IMR-90 (cell line): ENCODE results near the gene WWP2. TPM values are rescaled to one million over a fixed set of nuclear protein-coding genes. Genes with fewer than 3 reads are reported as not detected.

ENCODE experiments used
- ATAC-seq: fragments of 200-7000 bp; cut with Tn5 transposase; 2 replicates; pipeline ENCODE4 v1.9.1; 2020; ENCODE audit warnings: low read depth, mild to moderate bottlenecking, moderate library complexity
- BruUV-seq: library from RNA; stranded (reverse); fragments of 400-500 nt; replicated peaks from 2 replicates; lab custom pipeline; 2021; lab: Mats Ljungman, UMichigan
- CTCF ChIA-PET: fragments of 300-600 bp; formaldehyde crosslinking; extraction: SDS; loops from one replicate; lab custom pipeline; 2021; ENCODE audit warnings: antibody characterized with exemption; lab: Yijun Ruan, JAX
- POLR2A ChIA-PET: fragments of 300-600 bp; sonication (Branson Sonifier 250); formaldehyde crosslinking; loops from one replicate; lab custom pipeline; 2022; ENCODE audit warnings: antibody characterized with exemption; ENCODE audit not compliant: unreplicated experiment; lab: Charles Lee
- DNase-seq: peaks from one replicate; pipeline ENCODE4 v3.0.0; 2013
- H2AFZ ChIP-seq: replicated peaks from 2 replicates; pipeline ENCODE3; 2013; ENCODE audit warnings: low read length, mild to moderate bottlenecking; ENCODE audit not compliant: poor library complexity
- H2AK5ac ChIP-seq: 2 replicates; pipeline ENCODE4 v1.6.1; 2013; ENCODE audit warnings: low read depth, low read length, inconsistent platforms
- H2AK9ac ChIP-seq: replicated peaks from 2 replicates; pipeline ENCODE3; 2013; ENCODE audit warnings: mild to moderate bottlenecking, low read depth, low read length, moderate library complexity; ENCODE audit not compliant: poor library complexity
- H2BK120ac ChIP-seq: 2 replicates; pipeline ENCODE4 v1.6.1; 2013; ENCODE audit warnings: low read depth, low read length, inconsistent platforms
- H2BK15ac ChIP-seq: 3 replicates; pipeline ENCODE4 v1.6.1; 2013; ENCODE audit warnings: low read depth, low read length, inconsistent platforms
- H2BK20ac ChIP-seq: 2 replicates; pipeline ENCODE4 v1.6.1; 2013; ENCODE audit warnings: low read depth, mild to moderate bottlenecking, inconsistent platforms, low read length, moderate library complexity
- H2BK5ac ChIP-seq: 2 replicates; pipeline ENCODE4 v1.6.1; 2013; ENCODE audit warnings: mild to moderate bottlenecking, low read depth, low read length, inconsistent platforms; ENCODE audit not compliant: poor library complexity, severe bottlenecking
- H3K14ac ChIP-seq: replicated peaks from 2 replicates; pipeline ENCODE4 v1.6.1; 2013; ENCODE audit warnings: low read depth, low read length, inconsistent platforms
- H3K18ac ChIP-seq: 2 replicates; pipeline ENCODE4 v1.6.1; 2013; ENCODE audit warnings: low read depth, low read length, control low read depth
- H3K23ac ChIP-seq: 2 replicates; pipeline ENCODE4 v1.6.1; 2013; ENCODE audit warnings: low read depth, low read length, inconsistent platforms
- H3K27ac ChIP-seq: 2 replicates; pipeline ENCODE4 v1.5.1; 2013; ENCODE audit warnings: mild to moderate bottlenecking, control low read depth, low read length; ENCODE audit not compliant: insufficient read depth
- H3K27me3 ChIP-seq: 2 replicates; pipeline ENCODE4 v1.6.1; 2013; ENCODE audit warnings: low read length; ENCODE audit not compliant: control insufficient read depth, insufficient read depth
- H3K36me3 ChIP-seq: 2 replicates; pipeline ENCODE4 v1.6.1; 2013; ENCODE audit warnings: low read length, mixed read lengths; ENCODE audit not compliant: control insufficient read depth, insufficient read depth
- H3K4ac ChIP-seq: 2 replicates; pipeline ENCODE4 v1.6.1; 2013; ENCODE audit warnings: low read depth, low read length, inconsistent platforms
- H3K4me1 ChIP-seq: 2 replicates; pipeline ENCODE4 v1.6.1; 2013; ENCODE audit warnings: low read length, mixed read lengths; ENCODE audit not compliant: control insufficient read depth, insufficient read depth
- H3K4me2 ChIP-seq: 2 replicates; pipeline ENCODE4 v1.6.1; 2013; ENCODE audit warnings: low read depth, mild to moderate bottlenecking, control low read depth, low read length, moderate library complexity
- H3K4me3 ChIP-seq: 2 replicates; pipeline ENCODE4 v1.5.1; 2013; ENCODE audit warnings: low read depth, mild to moderate bottlenecking, control low read depth, low read length, moderate library complexity; ENCODE audit not compliant: insufficient read depth
- H3K56ac ChIP-seq: 2 replicates; pipeline ENCODE4 v1.6.1; 2013; ENCODE audit warnings: low read length, inconsistent platforms; ENCODE audit not compliant: insufficient read depth; ENCODE audit errors: extremely low read depth
- H3K79me1 ChIP-seq, 2 experiments: 2 replicates each; pipeline ENCODE4 v1.6.1; 2013; ENCODE audit warnings: low read length in 2 of 2, inconsistent platforms in 1 of 2, low read depth in 1 of 2
- H3K9ac ChIP-seq: 2 replicates; pipeline ENCODE4 v1.6.1; 2013; ENCODE audit warnings: low read depth, low read length, control low read depth
- H3K9me1 ChIP-seq: 2 replicates; pipeline ENCODE4 v1.6.1; 2013; ENCODE audit warnings: low read length, inconsistent platforms; ENCODE audit not compliant: insufficient read depth
- H3K9me3 ChIP-seq: 2 replicates; pipeline ENCODE4 v1.6.1; 2013; ENCODE audit warnings: low read length; ENCODE audit not compliant: control insufficient read depth, insufficient read depth
- H4K20me1 ChIP-seq: 2 replicates; pipeline ENCODE4 v1.6.1; 2013; ENCODE audit warnings: low read length, inconsistent platforms; ENCODE audit not compliant: insufficient read depth
- H4K5ac ChIP-seq: 2 replicates; pipeline ENCODE4 v1.6.1; 2013; ENCODE audit warnings: mild to moderate bottlenecking, low read depth, low read length, control low read depth
- H4K8ac ChIP-seq, 2 experiments: 2 replicates each; pipeline ENCODE4 v1.6.1; 2013; ENCODE audit warnings: low read depth in 2 of 2, low read length in 2 of 2, control low read depth in 1 of 2, inconsistent platforms in 1 of 2
- H4K91ac ChIP-seq: 2 replicates; pipeline ENCODE4 v1.6.1; 2013; ENCODE audit warnings: low read depth, low read length, inconsistent platforms; ENCODE audit not compliant: insufficient read depth
- BHLHE40 ChIP-seq: fragments of 150-350 bp; IDR thresholded peaks from 2 replicates; pipeline ENCODE4 v1.6.1; 2016; ENCODE audit warnings: mild to moderate bottlenecking, low read depth, low read length
- CEBPB ChIP-seq: IDR thresholded peaks from 2 replicates; pipeline ENCODE4 v1.6.1; 2012; ENCODE audit warnings: low read depth, low read length, improper control_type of control experiment
- CHD1 ChIP-seq: IDR thresholded peaks from 2 replicates; pipeline ENCODE4 v1.6.1; 2012; ENCODE audit warnings: low read depth, low read length, improper control_type of control experiment
- ELK1 ChIP-seq: fragments of 150-350 bp; IDR thresholded peaks from 2 replicates; pipeline ENCODE4 v1.6.1; 2016; ENCODE audit warnings: low read depth, mild to moderate bottlenecking, low read length, moderate library complexity, borderline replicate concordance
- FOS ChIP-seq: fragments of 150-350 bp; IDR thresholded peaks from 2 replicates; pipeline ENCODE4 v1.6.1; 2016; ENCODE audit warnings: low read depth, low read length
- MAFK ChIP-seq: IDR thresholded peaks from 2 replicates; pipeline ENCODE4 v1.6.1; 2012; ENCODE audit warnings: low read depth, low read length, improper control_type of control experiment
- MAZ ChIP-seq: IDR thresholded peaks from 2 replicates; pipeline ENCODE4 v1.6.1; 2012; ENCODE audit warnings: low read depth, mild to moderate bottlenecking, low read length, improper control_type of control experiment, moderate library complexity, borderline replicate concordance
- MXI1 ChIP-seq: IDR thresholded peaks from 2 replicates; pipeline ENCODE4 v1.6.1; 2012; ENCODE audit warnings: low read depth, mild to moderate bottlenecking, low read length, moderate library complexity, borderline replicate concordance
- NFE2L2 ChIP-seq: fragments of 150-350 bp; IDR thresholded peaks from 2 replicates; pipeline ENCODE4 v1.6.1; 2016; ENCODE audit warnings: low read depth, mild to moderate bottlenecking, low read length
- POLR2A ChIP-seq: IDR thresholded peaks from 2 replicates; pipeline ENCODE4 v1.6.1; 2012; ENCODE audit warnings: mild to moderate bottlenecking, low read depth, low read length
- RAD21 ChIP-seq: IDR thresholded peaks from 2 replicates; pipeline ENCODE4 v1.6.1; 2012; ENCODE audit warnings: low read length, improper control_type of control experiment
- RCOR1 ChIP-seq: IDR thresholded peaks from 2 replicates; pipeline ENCODE4 v1.6.1; 2012; ENCODE audit warnings: mild to moderate bottlenecking, low read length, improper control_type of control experiment; ENCODE audit not compliant: insufficient replicate concordance
- RFX5 ChIP-seq: IDR thresholded peaks from 2 replicates; pipeline ENCODE4 v1.8.0; 2012; ENCODE audit warnings: low read depth, mild to moderate bottlenecking, low read length, moderate library complexity
- SMC3 ChIP-seq: fragments of 150-350 bp; IDR thresholded peaks from 2 replicates; pipeline ENCODE4 v1.6.1; 2016; ENCODE audit warnings: low read depth, mild to moderate bottlenecking, antibody characterized with exemption, low read length, moderate library complexity
- WGBS, 2 experiments: methylation state at CpG; one replicate each; pipeline versions ENCODE4 v1.1.5 to v1.1.7; 2013; ENCODE audit warnings: missing lambda C conversion rate in 2 of 2; ENCODE audit not compliant: insufficient read length in 1 of 2; ENCODE audit errors: extremely low coverage in 2 of 2; 5-methylcytosine and 5-hydroxymethylcytosine counted together
- dilution Hi-C: fragments of 300-500 bp; cut with HindIII; formaldehyde crosslinking; loops from one replicate; pipeline ENCODE4 v1.14.3; 2018; ENCODE audit warnings: low sequenced_read_pairs; ENCODE audit not compliant: unreplicated experiment
- in situ Hi-C: fragments of 300-500 bp; cut with MboI; formaldehyde crosslinking; loops from 3 replicates; pipeline ENCODE4 v1.14.3; 2019; ENCODE audit warnings: low sequenced_read_pairs, inconsistent platforms, mixed read lengths
- intact Hi-C: fragments of 100-400 bp; cut with micrococcal nuclease; formaldehyde crosslinking; loops from 2 replicates; pipeline ENCODE4 v1.10.0; 2022
- polyA plus RNA-seq, 3 experiments: library from polyadenylated mRNA; depleted of rRNA; stranded (reverse); fragments of >200 nt; gene quantifications; 2 replicates each; pipeline ENCODE4 v1.2.3, GENCODE V29; 2012; ENCODE audit warnings: low replicate concordance in 1 of 3
- total RNA-seq: library from RNA; depleted of rRNA; stranded (reverse); fragments of >200 nt; gene quantifications from 2 replicates; pipeline ENCODE4 v1.2.3, GENCODE V29; 2012
- TF ChIP-seq, protein P1 (sequence below): fragments of 150-350 bp; IDR thresholded peaks from 2 replicates; pipeline ENCODE4 v1.6.1; 2017; ENCODE audit warnings: mild to moderate bottlenecking, antibody characterized with exemption, low read length, low read depth
- TF ChIP-seq, protein P2 (sequence below): conservative IDR thresholded peaks from 2 replicates; pipeline ENCODE4 v1.5.1; 2012; ENCODE audit warnings: mild to moderate bottlenecking, low read depth, low read length, improper control_type of control experiment

WWP2 gene
- total and polyA plus RNA-seq, 2 of the 4 experiments (the other 2 are of a cell fraction): 12.7 to 13.7 TPM

DNA sequence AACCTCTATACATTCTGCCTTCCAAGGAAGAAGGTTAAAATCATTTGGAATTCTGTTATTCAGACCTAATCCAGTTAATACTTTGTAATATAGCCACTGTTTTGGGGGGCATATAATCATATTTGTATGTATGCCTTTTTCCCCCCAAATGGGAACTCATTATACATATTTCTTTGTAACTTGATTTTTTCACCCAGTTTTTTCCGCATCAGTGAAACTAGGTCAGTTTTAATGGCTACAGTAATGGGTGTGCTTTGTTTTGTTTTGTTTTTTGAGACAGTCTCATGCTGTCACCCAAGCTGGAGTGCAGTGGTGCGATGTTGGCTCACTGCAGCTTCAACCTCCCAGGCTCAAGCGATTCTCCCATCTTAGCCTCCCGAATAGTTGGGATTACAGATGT, 54.9 kb downstream of the WWP2 start:
- Histone ChIP-seq H2AK5ac (no peak overlapping the region), H3K27me3 (no peaks in the 10 kb centered on the region), H3K23ac (no peak overlapping the region), H3K9ac (no peak overlapping the region), H3K4ac (no peak overlapping the region), H2BK120ac (no peak overlapping the region), H4K20me1 (no peaks in the 10 kb centered on the region), H2AK9ac (no peak overlapping the region), H4K8ac (no peak overlapping the region), H3K9me1 (peaks cover 12% of the 10 kb centered on the region; the same call in 1 of the 2 replicates), H4K91ac (no peak overlapping the region), H3K36me3 (no peaks in the 10 kb centered on the region; the same call in 1 of the 2 replicates), H3K18ac (no peak overlapping the region), H2BK20ac (no peak overlapping the region), H3K4me3 (no peak overlapping the region), H3K9me3 (peaks cover 5% of the 10 kb centered on the region), H3K56ac (no peak overlapping the region), H2AFZ (no peak overlapping the region), H3K4me2 (no peak overlapping the region), H3K27ac (no peak overlapping the region), H3K14ac (no peak overlapping the region), H4K5ac (no peak overlapping the region), H3K4me1 (peaks cover 10% of the 10 kb centered on the region), H2BK15ac (no peak overlapping the region), H2BK5ac (no peak overlapping the region), H3K79me1 (peaks cover 0 to 4% of the 10 kb centered on the region in 2 experiments; a peak in 2 of 4 replicates)
- CTCF ChIA-PET: no interaction called here
- TF ChIP-seq RFX5 (no peak), CHD1 (no peak), CEBPB (no peak), MAFK (no peak), MAZ (no peak), MXI1 (no peak), FOS (no peak), SMC3 (no peak), BHLHE40 (no peak), RAD21 (no peak), NFE2L2 (no peak), POLR2A (no peak), ELK1 (no peak), RCOR1 (no peak)
- TF ChIP-seq, protein P1, sequence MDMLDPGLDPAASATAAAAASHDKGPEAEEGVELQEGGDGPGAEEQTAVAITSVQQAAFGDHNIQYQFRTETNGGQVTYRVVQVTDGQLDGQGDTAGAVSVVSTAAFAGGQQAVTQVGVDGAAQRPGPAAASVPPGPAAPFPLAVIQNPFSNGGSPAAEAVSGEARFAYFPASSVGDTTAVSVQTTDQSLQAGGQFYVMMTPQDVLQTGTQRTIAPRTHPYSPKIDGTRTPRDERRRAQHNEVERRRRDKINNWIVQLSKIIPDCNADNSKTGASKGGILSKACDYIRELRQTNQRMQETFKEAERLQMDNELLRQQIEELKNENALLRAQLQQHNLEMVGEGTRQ: no peak
- TF ChIP-seq, protein P2, sequence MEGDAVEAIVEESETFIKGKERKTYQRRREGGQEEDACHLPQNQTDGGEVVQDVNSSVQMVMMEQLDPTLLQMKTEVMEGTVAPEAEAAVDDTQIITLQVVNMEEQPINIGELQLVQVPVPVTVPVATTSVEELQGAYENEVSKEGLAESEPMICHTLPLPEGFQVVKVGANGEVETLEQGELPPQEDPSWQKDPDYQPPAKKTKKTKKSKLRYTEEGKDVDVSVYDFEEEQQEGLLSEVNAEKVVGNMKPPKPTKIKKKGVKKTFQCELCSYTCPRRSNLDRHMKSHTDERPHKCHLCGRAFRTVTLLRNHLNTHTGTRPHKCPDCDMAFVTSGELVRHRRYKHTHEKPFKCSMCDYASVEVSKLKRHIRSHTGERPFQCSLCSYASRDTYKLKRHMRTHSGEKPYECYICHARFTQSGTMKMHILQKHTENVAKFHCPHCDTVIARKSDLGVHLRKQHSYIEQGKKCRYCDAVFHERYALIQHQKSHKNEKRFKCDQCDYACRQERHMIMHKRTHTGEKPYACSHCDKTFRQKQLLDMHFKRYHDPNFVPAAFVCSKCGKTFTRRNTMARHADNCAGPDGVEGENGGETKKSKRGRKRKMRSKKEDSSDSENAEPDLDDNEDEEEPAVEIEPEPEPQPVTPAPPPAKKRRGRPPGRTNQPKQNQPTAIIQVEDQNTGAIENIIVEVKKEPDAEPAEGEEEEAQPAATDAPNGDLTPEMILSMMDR: no peak
- no CpG with 5 or more reads among the region's 4 CpGs for WGBS, 2 experiments
- dilution Hi-C loops (no loop called here), intact Hi-C loops (no loop called here), in situ Hi-C loops (no loop called here)
- no peak for ATAC-seq
- POLR2A ChIA-PET: no interaction called here
- no peak for DNase-seq
- no TSS peak for BruUV-seq
